Measurements from ENCODE around the gene AP2S1.
"Not testable (repeated sequence)": the region's sequence is repeated elsewhere in the genome, so short reads cannot be mapped to it uniquely, and the experiment has no call there.

The AP2S1 gene

DNA sequence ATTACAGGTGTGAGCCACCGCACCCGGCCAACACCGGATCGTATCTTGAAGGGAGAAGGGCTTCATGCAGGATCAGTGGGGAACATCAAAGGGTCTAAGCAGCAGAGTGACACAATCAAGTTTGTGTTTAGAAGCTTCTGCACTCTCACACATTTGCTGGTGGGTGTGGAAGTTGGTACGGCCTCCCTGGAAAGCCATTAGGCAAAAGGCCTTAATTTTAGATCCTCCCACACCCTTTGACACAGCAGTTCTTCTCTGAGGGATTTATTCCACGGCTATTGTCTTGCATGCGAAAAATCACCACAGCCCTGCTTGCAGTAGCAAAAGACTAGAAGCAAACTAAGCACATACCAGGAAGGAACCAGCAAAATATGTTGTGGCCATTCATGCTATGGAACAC lies 44.0 kb downstream of the AP2S1 start:
- TF ChIP-seq POLR2A (IDR thresholded peaks at IDR 0.05; ENCODE audit: extremely low read depth, insufficient read length) (no peak), MYC (IDR thresholded peaks at IDR 0.05; ENCODE audit: low read depth, low read length) (no peak)
- TF ChIP-seq, protein P1, sequence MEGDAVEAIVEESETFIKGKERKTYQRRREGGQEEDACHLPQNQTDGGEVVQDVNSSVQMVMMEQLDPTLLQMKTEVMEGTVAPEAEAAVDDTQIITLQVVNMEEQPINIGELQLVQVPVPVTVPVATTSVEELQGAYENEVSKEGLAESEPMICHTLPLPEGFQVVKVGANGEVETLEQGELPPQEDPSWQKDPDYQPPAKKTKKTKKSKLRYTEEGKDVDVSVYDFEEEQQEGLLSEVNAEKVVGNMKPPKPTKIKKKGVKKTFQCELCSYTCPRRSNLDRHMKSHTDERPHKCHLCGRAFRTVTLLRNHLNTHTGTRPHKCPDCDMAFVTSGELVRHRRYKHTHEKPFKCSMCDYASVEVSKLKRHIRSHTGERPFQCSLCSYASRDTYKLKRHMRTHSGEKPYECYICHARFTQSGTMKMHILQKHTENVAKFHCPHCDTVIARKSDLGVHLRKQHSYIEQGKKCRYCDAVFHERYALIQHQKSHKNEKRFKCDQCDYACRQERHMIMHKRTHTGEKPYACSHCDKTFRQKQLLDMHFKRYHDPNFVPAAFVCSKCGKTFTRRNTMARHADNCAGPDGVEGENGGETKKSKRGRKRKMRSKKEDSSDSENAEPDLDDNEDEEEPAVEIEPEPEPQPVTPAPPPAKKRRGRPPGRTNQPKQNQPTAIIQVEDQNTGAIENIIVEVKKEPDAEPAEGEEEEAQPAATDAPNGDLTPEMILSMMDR (IDR thresholded peaks at IDR 0.05; ENCODE audit: low read depth, low read length) = no peak
- TF ChIP-seq, protein P2, sequence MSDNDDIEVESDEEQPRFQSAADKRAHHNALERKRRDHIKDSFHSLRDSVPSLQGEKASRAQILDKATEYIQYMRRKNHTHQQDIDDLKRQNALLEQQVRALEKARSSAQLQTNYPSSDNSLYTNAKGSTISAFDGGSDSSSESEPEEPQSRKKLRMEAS (IDR thresholded peaks at IDR 0.05; ENCODE audit: low read depth, low read length) = no peak
- DNase-seq (ENCODE audit: low read depth) = no peak
- H3K4me3 ChIP-seq (ENCODE audit: low read depth, low read length) = no peak overlapping the region

DNA sequence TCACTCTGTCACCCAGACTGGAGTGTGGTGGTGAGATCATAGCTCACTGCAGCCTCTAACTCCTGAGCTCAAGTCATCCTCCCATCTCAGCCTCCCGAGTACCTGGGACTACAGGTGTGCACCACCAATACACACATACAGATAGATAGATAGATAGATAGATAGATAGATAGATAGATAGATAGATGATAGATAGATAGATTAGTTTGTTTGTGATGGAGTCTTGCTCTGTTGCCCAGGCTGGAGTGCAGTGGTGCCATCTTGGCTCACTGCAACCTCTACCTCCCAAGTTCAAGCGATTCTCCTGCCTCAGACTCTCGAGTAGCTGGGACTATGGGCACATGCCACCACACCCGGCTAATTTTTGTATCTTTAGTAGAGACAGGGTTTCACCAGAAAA lies 46.2 kb downstream of the AP2S1 start:
- DNase-seq (ENCODE audit: low read depth); H3K4me3 ChIP-seq (ENCODE audit: low read depth, low read length): not testable (repeated sequence)

DNA sequence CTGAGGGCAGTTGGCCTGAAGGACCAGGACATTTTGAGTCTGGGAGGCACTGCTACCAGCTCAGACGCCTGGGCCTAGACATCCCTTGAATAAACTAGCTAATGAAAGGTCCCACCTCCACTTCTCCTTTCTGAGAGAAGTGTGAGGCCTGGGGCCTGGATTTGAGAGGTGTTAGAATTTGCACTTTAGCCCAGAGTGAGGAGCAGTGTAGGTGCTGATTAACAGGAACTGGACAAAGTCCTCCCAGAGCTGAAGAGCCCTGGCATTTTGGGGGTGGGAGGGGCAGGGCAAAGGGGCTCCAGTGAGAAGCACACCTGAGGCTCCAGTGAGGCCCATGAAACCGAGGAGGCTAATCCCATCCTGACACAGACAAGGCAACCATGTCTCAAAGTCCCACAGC lies 47.1 kb downstream of the AP2S1 start:
- DNase-seq (ENCODE audit: low read depth) = peak; percentile 43
- TF ChIP-seq, protein P2 (IDR thresholded peaks at IDR 0.05; ENCODE audit: low read depth, low read length) = no peak
- no peak for TF ChIP-seq MYC (IDR thresholded peaks at IDR 0.05; ENCODE audit: low read depth, low read length)
- TF ChIP-seq POLR2A (IDR thresholded peaks at IDR 0.05; ENCODE audit: extremely low read depth, insufficient read length) = no peak
- no peak overlapping the region for H3K4me3 ChIP-seq (ENCODE audit: low read depth, low read length)

DNA sequence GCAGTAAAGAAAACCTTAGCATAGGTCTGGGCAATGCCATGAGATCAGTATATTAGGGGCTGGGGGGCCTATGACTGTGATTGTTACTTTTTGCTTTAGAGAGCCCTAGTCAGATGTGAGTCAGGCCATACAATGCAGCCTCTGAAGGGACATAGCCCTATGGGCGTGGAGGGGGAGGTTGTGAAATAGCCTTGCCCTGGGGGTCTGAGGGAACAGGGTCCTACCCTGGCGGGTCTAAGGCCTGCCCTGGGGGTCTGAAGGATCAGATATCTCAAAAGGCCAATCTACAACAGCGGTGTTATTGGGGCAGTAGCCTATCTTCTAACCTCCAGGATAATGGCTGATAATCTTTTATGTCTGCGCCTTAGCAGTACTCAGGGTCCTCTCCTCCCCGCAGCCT lies 48.5 kb downstream of the AP2S1 start:
- no peak for TF ChIP-seq MYC (IDR thresholded peaks at IDR 0.05; ENCODE audit: low read depth, low read length)
- TF ChIP-seq, protein P1 (IDR thresholded peaks at IDR 0.05; ENCODE audit: low read depth, low read length) = no peak
- no peak for TF ChIP-seq POLR2A (IDR thresholded peaks at IDR 0.05; ENCODE audit: extremely low read depth, insufficient read length)
- TF ChIP-seq, protein P2 (IDR thresholded peaks at IDR 0.05; ENCODE audit: low read depth, low read length) = no peak

DNA sequence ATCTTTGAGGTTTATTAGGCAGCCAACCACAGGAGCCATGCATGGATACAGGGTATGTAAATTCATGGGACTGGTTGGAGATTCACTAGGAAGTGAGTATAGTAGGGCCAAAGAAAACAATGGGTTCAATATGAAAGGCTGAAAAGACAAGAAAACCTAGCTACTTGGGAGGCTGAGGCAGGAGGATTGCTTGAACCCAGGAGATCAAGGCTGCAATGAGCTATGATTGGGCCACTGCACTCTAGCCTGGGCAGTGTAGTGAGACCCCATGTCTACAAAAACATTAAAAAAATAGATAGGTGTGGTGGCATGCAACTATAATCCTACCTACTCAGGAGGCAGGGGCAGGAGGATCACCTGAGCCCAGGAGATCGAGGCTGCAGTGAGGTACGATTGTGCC lies 51.9 kb downstream of the AP2S1 start:
- no peak for DNase-seq (ENCODE audit: low read depth)
- TF ChIP-seq, protein P1 (IDR thresholded peaks at IDR 0.05; ENCODE audit: low read depth, low read length) = no peak
- TF ChIP-seq, protein P2 (IDR thresholded peaks at IDR 0.05; ENCODE audit: low read depth, low read length) = no peak
- TF ChIP-seq POLR2A (IDR thresholded peaks at IDR 0.05; ENCODE audit: extremely low read depth, insufficient read length) (no peak), MYC (IDR thresholded peaks at IDR 0.05; ENCODE audit: low read depth, low read length) (no peak)
- no peak overlapping the region for H3K4me3 ChIP-seq (ENCODE audit: low read depth, low read length)

More for the DNA sequence above, 48.5 kb downstream of the AP2S1 start:
- H3K4me3 ChIP-seq (ENCODE audit: low read depth, low read length) = no peak overlapping the region
- DNase-seq (ENCODE audit: low read depth) = no peak

DNA sequence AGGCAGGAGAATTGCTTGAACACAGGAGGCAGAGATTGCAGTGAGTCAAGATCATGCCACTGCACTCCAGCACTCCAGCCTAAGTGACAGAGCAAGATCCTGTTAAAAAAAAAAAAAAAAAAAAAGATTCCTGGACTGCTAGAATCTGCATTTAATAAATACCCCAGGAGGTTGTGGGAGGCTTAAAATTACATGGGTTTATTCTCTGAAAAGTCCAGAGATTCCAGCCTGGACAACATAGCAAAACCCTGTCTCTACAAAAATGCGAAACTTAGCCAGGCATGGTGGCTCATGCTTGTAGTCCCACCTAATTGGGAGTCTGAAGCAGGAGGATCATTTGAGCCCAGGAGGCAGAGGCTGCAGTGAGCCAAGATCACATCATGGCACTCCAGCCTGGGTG lies 52.8 kb downstream of the AP2S1 start:
- TF ChIP-seq, protein P2 (IDR thresholded peaks at IDR 0.05; ENCODE audit: low read depth, low read length) = no peak
- TF ChIP-seq MYC (IDR thresholded peaks at IDR 0.05; ENCODE audit: low read depth, low read length) (no peak), POLR2A (IDR thresholded peaks at IDR 0.05; ENCODE audit: extremely low read depth, insufficient read length) (no peak)
- TF ChIP-seq, protein P1 (IDR thresholded peaks at IDR 0.05; ENCODE audit: low read depth, low read length) = no peak
- DNase-seq (ENCODE audit: low read depth) = no peak
- H3K4me3 ChIP-seq (ENCODE audit: low read depth, low read length) = no peak overlapping the region

DNA sequence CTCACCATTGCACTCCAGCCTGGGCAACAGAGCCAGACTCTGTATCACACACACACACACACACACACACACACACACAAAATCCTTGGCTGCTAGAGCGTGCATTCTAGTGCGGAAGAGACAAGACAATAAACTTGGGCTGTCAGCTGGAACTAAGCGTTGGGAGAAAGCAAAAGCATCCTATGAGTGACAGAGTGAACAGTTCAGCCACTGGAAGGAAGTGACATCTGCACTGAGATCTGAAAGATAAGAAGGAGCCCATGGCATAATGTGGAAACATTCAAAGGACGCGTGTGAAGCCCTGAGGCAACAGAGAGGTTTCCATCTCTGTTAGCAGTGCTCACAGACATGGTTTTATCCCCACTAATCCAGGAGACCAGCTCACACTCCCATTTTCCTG lies 58.7 kb downstream of the AP2S1 start:
- TF ChIP-seq, protein P1 (IDR thresholded peaks at IDR 0.05; ENCODE audit: low read depth, low read length) = no peak
- TF ChIP-seq MYC (IDR thresholded peaks at IDR 0.05; ENCODE audit: low read depth, low read length) (peak; percentile 97), POLR2A (IDR thresholded peaks at IDR 0.05; ENCODE audit: extremely low read depth, insufficient read length) (peak; percentile 26)
- TF ChIP-seq, protein P2 (IDR thresholded peaks at IDR 0.05; ENCODE audit: low read depth, low read length) = peak; percentile 91
- DNase-seq (ENCODE audit: low read depth) = peak; percentile 94

More for the DNA sequence above, 58.7 kb downstream of the AP2S1 start:
- no peak overlapping the region for H3K4me3 ChIP-seq (ENCODE audit: low read depth, low read length)

All from NB4 (cell line).